SK-N-SH (cell line): ENCODE results near the gene TMCO6. TPM values are rescaled to one million over a fixed set of nuclear protein-coding genes. Genes with fewer than 3 reads are reported as not detected.
"Not testable (repeated sequence)": the region's sequence is repeated elsewhere in the genome, so short reads cannot be mapped to it uniquely, and the experiment has no call there.

Experiments
- CTCF ChIA-PET: fragments of 300-600, 350-600 bp; formaldehyde crosslinking; extraction: SDS; loops from one replicate; lab custom pipeline; 2021; lab: Yijun Ruan, JAX
- POLR2A ChIA-PET: fragments of 350-600 bp; sonication (Branson Sonifier 250); formaldehyde crosslinking; extraction: SDS; loops from one replicate; lab custom pipeline; 2020; ENCODE audit warnings: antibody characterized with exemption, inconsistent platforms; lab: Yijun Ruan, JAX
- DNase-seq: peaks from one replicate; pipeline ENCODE4 v3.0.0; 2012
- H2AFZ ChIP-seq: fragments of 200-600 bp; sonication (generic); 2 replicates; pipeline ENCODE4 v1.8.1; 2016; ENCODE audit warnings: antibody characterized with exemption, mild to moderate bottlenecking, low read depth
- H3F3A ChIP-seq: fragments of 200-600 bp; sonication (generic); replicated peaks from 2 replicates; pipeline ENCODE3; 2016; ENCODE audit warnings: antibody characterized with exemption, mild to moderate bottlenecking; ENCODE audit not compliant: insufficient read depth
- H3K27ac ChIP-seq, 2 experiments: fragments of 200-500 bp in 1 of 2; fragments of 200-600 bp in 1 of 2; sonication (Bioruptor generic) in 1 of 2; sonication (generic), shearing (Covaris generic) in 1 of 2; 2 replicates each; pipeline versions ENCODE4 v1.5.1 to v1.6.1; 2014 to 2016; ENCODE audit warnings: low read depth in 2 of 2, inconsistent platforms in 1 of 2, low read length in 1 of 2, mild to moderate bottlenecking in 1 of 2, mixed read lengths in 1 of 2
- H3K27me3 ChIP-seq: fragments of 200-600 bp; sonication (generic), shearing (Covaris generic); 2 replicates; pipeline ENCODE4 v1.6.1; 2016; ENCODE audit warnings: mixed run types; ENCODE audit not compliant: insufficient read depth
- H3K36me3 ChIP-seq, 2 experiments: fragments of 200-500 bp in 1 of 2; fragments of 200-600 bp in 1 of 2; sonication (Bioruptor generic) in 1 of 2; sonication (generic) in 1 of 2; replicated peaks in 1 of 2; 2 replicates each; pipeline versions ENCODE3 to v1.5.1; 2014 to 2016; ENCODE audit warnings: low read length in 1 of 2, mild to moderate bottlenecking in 1 of 2; ENCODE audit not compliant: insufficient read depth in 2 of 2, control insufficient read depth in 1 of 2
- H3K4me1 ChIP-seq, 2 experiments: fragments of 200-500 bp in 1 of 2; fragments of 200-600 bp in 1 of 2; sonication (Bioruptor generic) in 1 of 2; sonication (generic), shearing (Covaris generic) in 1 of 2; 2 replicates each; pipeline versions ENCODE4 v1.5.1 to v1.6.1; 2014 to 2016; ENCODE audit warnings: low read depth in 1 of 2, low read length in 1 of 2, mixed run types in 1 of 2; ENCODE audit not compliant: insufficient read depth in 2 of 2, control insufficient read depth in 1 of 2
- H3K4me2 ChIP-seq: fragments of 200-600 bp; sonication (generic), shearing (Covaris generic); 2 replicates; pipeline ENCODE4 v1.6.1; 2017; ENCODE audit warnings: mixed run types
- H3K4me3 ChIP-seq, 2 experiments: fragments of 200-500 bp in 1 of 2; fragments of 200-600 bp in 1 of 2; sonication (Bioruptor generic) in 1 of 2; sonication (generic), shearing (Covaris generic) in 1 of 2; 2 replicates each; pipeline versions ENCODE4 v1.5.1 to v1.8.1; 2014 to 2016; ENCODE audit warnings: low read depth in 2 of 2, inconsistent platforms in 1 of 2, low read length in 1 of 2, mild to moderate bottlenecking in 1 of 2, mixed read lengths in 1 of 2, moderate library complexity in 1 of 2
- H3K79me2 ChIP-seq: fragments of 200-600 bp; sonication (generic); 2 replicates; pipeline ENCODE4 v1.8.1; 2017; ENCODE audit warnings: mild to moderate bottlenecking; ENCODE audit not compliant: insufficient read depth
- H3K9ac ChIP-seq: fragments of 200-600 bp; sonication (generic); 2 replicates; pipeline ENCODE4 v1.6.1; 2017; ENCODE audit warnings: mixed run types
- H3K9me2 ChIP-seq: fragments of 200-600 bp; sonication (generic); 2 replicates; pipeline ENCODE4 v1.6.1; 2017; ENCODE audit warnings: mixed run types
- H3K9me3 ChIP-seq: fragments of 200-600 bp; sonication (generic); 2 replicates; pipeline ENCODE4 v1.6.1; 2017; ENCODE audit warnings: mixed run types, mild to moderate bottlenecking, moderate library complexity
- H4K20me1 ChIP-seq: fragments of 200-600 bp; sonication (generic); 2 replicates; pipeline ENCODE4 v1.6.1; 2017; ENCODE audit warnings: mild to moderate bottlenecking, mixed run types; ENCODE audit not compliant: insufficient read depth
- CHD2 ChIP-seq: fragments of 150-350 bp; IDR thresholded peaks from 2 replicates; pipeline ENCODE4 v1.6.1; 2018; ENCODE audit warnings: low read length; ENCODE audit not compliant: partially characterized antibody
- CTCF ChIP-seq: fragments of 200-600 bp; sonication (generic); IDR thresholded peaks from 2 replicates; pipeline ENCODE4 v1.6.1; 2017; ENCODE audit warnings: antibody characterized with exemption, mild to moderate bottlenecking, moderate library complexity
- FOXJ3 ChIP-seq: sonication (generic); formaldehyde crosslinking; IDR thresholded peaks from 2 replicates; pipeline ENCODE4 v1.5.1; 2020; ENCODE audit warnings: mild to moderate bottlenecking, missing genetic modification reagents
- GABPA ChIP-seq: IDR thresholded peaks from 2 replicates; pipeline ENCODE4 v1.4.0; 2012; ENCODE audit warnings: low read depth, mild to moderate bottlenecking
- MEF2A ChIP-seq: IDR thresholded peaks from 2 replicates; pipeline ENCODE4 v1.4.0; 2012; ENCODE audit warnings: low read depth, borderline replicate concordance
- PBX3 ChIP-seq: IDR thresholded peaks from 2 replicates; pipeline ENCODE4; 2012
- RAD21 ChIP-seq: IDR thresholded peaks from 2 replicates; pipeline ENCODE4 v1.6.1; 2012; ENCODE audit warnings: mild to moderate bottlenecking, low read length
- RCOR1 ChIP-seq: fragments of 150-350 bp; IDR thresholded peaks from 2 replicates; pipeline ENCODE4 v1.6.1; 2017; ENCODE audit warnings: antibody characterized with exemption, low read length
- RFX5 ChIP-seq: IDR thresholded peaks from 2 replicates; pipeline ENCODE4 v1.6.1; 2012; ENCODE audit warnings: mild to moderate bottlenecking, improper control_type of control experiment, low read length
- RXRA ChIP-seq: IDR thresholded peaks from 2 replicates; pipeline ENCODE4 v1.4.0; 2012; ENCODE audit warnings: low read depth, mild to moderate bottlenecking, borderline replicate concordance
- TAF1 ChIP-seq: IDR thresholded peaks from 2 replicates; pipeline ENCODE4 v1.6.1; 2012; ENCODE audit warnings: low read depth, mild to moderate bottlenecking, low read length, moderate library complexity, borderline replicate concordance
- TCF12 ChIP-seq: IDR thresholded peaks from 2 replicates; pipeline ENCODE4 v1.4.0; 2012
- USF2 ChIP-seq: fragments of 150-350 bp; IDR thresholded peaks from 2 replicates; pipeline ENCODE4 v1.6.1; 2017; ENCODE audit warnings: antibody characterized with exemption, low read length, low read depth, borderline replicate concordance
- WGBS: methylation state at CpG from one replicate; pipeline ENCODE4 v1.1.6; 2017; ENCODE audit warnings: low lambda C conversion rate; 5-methylcytosine and 5-hydroxymethylcytosine counted together
- polyA plus RNA-seq, 3 experiments: library from polyadenylated mRNA; depleted of rRNA; stranded (reverse); fragments of >200 nt; gene quantifications; 2 replicates each; pipeline ENCODE4 v1.2.3, GENCODE V29; 2012

TMCO6 gene
- polyA plus RNA-seq, 1 of the 3 experiments (the other 2 are of a cell fraction), result 27.7 TPM

- TF ChIP-seq PBX3 (no peak), RCOR1 (no peak), TAF1 (no peak)
Observed at GRCh38 chr5:140590861-140591260, 48.4 kb upstream of the TMCO6 start (continued).

- no peak overlapping the region for H3K4me3 ChIP-seq
- no peaks in the 10 kb centered on the region for H3K36me3 ChIP-seq
- H3K4me1 ChIP-seq, result peaks cover 0 to 3% of the 10 kb centered on the region in 2 experiments; a peak in 1 of 4 replicates
- H3F3A ChIP-seq, result no peaks in the 10 kb centered on the region
- H3K9me3 ChIP-seq, result no peaks in the 10 kb centered on the region
- WGBS, result 49% methylated on average over 5 of the region's 5 CpGs
- no peak overlapping the region for H3K27ac ChIP-seq
- H3K4me2 ChIP-seq, result no peak overlapping the region
- no peak overlapping the region for H3K9ac ChIP-seq
- no peaks in the 10 kb centered on the region for H3K27me3 ChIP-seq
- H4K20me1 ChIP-seq, result no peaks in the 10 kb centered on the region
- 0 out of 2 replicates have a peak, but pooled peaks have one; percentile 7 for TF ChIP-seq PBX3
- TF ChIP-seq GABPA, result no peak
- TF ChIP-seq, all 33 proteins: peak for 1
- ChIA-PET CTCF (no interaction called here), POLR2A (no interaction called here)
- H3K79me2 ChIP-seq, result no peaks in the 10 kb centered on the region
- no peak for DNase-seq
- H2AFZ ChIP-seq, result peak overlapping the region; percentile 10; the same call in 1 of the 2 replicates
- H3K9me2 ChIP-seq, result no peaks in the 10 kb centered on the region
Observed at GRCh38 chr5:140591747-140592372, 47.4 kb upstream of the TMCO6 start.

- H4K20me1 ChIP-seq, H3K4me1 ChIP-seq, POLR2A ChIA-PET, H3F3A ChIP-seq, H3K36me3 ChIP-seq, H3K9me3 ChIP-seq, H3K27ac ChIP-seq, H3K4me3 ChIP-seq, DNase-seq, H3K27me3 ChIP-seq, H3K9ac ChIP-seq, H3K9me2 ChIP-seq, CTCF ChIA-PET, H3K79me2 ChIP-seq, H3K4me2 ChIP-seq, H2AFZ ChIP-seq: not testable (repeated sequence)
- 64% methylated on average over 11 of the region's 14 CpGs for WGBS
Observed at GRCh38 chr5:140593070-140593469, 46.2 kb upstream of the TMCO6 start.

GRCh38 chr5:140594169-140594568 is 45.1 kb upstream of the TMCO6 start:
- DNase-seq, result no peak
- Histone ChIP-seq H3K9me3 (no peaks in the 10 kb centered on the region), H3K9me2 (no peaks in the 10 kb centered on the region), H2AFZ (no peak overlapping the region), H3K27ac (no peak overlapping the region), H4K20me1 (no peaks in the 10 kb centered on the region), H3K4me3 (no peak overlapping the region), H3K4me1 (peaks cover 0 to 3% of the 10 kb centered on the region in 2 experiments; a peak in 1 of 4 replicates), H3K4me2 (no peak overlapping the region), H3K79me2 (no peaks in the 10 kb centered on the region), H3K9ac (no peak overlapping the region), H3F3A (no peaks in the 10 kb centered on the region), H3K36me3 (no peaks in the 10 kb centered on the region), H3K27me3 (no peaks in the 10 kb centered on the region)
- 33% methylated on average over 5 of the region's 6 CpGs for WGBS
- CTCF ChIA-PET, result no interaction called here
- POLR2A ChIA-PET, result no interaction called here
- no peak for TF ChIP-seq RAD21
- TF ChIP-seq RXRA, result no peak
- no peak for TF ChIP-seq CTCF
- no peak for TF ChIP-seq USF2
- TF ChIP-seq CHD2, result no peak
- no peak for TF ChIP-seq RFX5
- TF ChIP-seq MEF2A, result no peak
- TF ChIP-seq FOXJ3 (CRISPR knock-in tag), result no peak
- no peak for TF ChIP-seq TCF12
- no peak for TF ChIP-seq RCOR1
- TF ChIP-seq PBX3, result no peak
